ENCODE measurements around the gene KIAA0513. TPM values are rescaled to one million over a fixed set of nuclear protein-coding genes. Genes with fewer than 3 reads are reported as not detected.

Gene KIAA0513
- total RNA-seq, 2 donors from 2014 or later = 13.4 to 50.1 TPM

DNA sequence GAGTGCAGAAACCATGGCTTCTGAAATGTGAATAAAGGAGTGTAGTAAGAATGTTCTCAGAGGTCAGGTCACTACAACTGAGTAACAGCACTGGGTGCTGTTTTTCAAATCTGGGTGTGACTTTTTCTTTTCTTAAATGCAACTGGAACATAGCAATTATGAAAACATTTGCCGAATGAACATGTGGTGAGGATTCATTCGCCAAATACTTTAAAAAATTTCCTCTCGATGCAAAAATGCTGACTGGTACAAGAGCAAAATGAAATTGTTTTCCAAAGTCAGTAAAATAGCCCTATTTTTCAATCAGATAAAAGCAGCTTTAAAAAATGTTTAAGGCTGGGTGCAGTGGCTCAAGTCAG, 34.9 kb upstream of the KIAA0513 start:
- TF ChIP-seq, protein P1, sequence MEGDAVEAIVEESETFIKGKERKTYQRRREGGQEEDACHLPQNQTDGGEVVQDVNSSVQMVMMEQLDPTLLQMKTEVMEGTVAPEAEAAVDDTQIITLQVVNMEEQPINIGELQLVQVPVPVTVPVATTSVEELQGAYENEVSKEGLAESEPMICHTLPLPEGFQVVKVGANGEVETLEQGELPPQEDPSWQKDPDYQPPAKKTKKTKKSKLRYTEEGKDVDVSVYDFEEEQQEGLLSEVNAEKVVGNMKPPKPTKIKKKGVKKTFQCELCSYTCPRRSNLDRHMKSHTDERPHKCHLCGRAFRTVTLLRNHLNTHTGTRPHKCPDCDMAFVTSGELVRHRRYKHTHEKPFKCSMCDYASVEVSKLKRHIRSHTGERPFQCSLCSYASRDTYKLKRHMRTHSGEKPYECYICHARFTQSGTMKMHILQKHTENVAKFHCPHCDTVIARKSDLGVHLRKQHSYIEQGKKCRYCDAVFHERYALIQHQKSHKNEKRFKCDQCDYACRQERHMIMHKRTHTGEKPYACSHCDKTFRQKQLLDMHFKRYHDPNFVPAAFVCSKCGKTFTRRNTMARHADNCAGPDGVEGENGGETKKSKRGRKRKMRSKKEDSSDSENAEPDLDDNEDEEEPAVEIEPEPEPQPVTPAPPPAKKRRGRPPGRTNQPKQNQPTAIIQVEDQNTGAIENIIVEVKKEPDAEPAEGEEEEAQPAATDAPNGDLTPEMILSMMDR (IDR thresholded peaks at IDR 0.05) = no peak
- no peaks in the 10 kb centered on the region for H3K27me3 ChIP-seq (replicated peaks; ENCODE audit: insufficient read depth)
- H3K4me1 ChIP-seq (ENCODE audit: control insufficient read depth in 1 of 2, low read depth in 2 of 2) = peaks cover 41 to 47% of the 10 kb centered on the region in 2 donors
- no peak for ATAC-seq (ENCODE audit: insufficient number of reproducible peaks, low FRiP score, low read depth)
- no peaks in the 10 kb centered on the region for H3K9me3 ChIP-seq
- peak overlapping the region; percentile 84 to 94 for H3K27ac ChIP-seq
- H3K36me3 ChIP-seq = peaks cover 30% of the 10 kb centered on the region
- no peak for DNase-seq (ENCODE audit: low spot score)
- H3K4me3 ChIP-seq = no peak overlapping the region

DNA sequence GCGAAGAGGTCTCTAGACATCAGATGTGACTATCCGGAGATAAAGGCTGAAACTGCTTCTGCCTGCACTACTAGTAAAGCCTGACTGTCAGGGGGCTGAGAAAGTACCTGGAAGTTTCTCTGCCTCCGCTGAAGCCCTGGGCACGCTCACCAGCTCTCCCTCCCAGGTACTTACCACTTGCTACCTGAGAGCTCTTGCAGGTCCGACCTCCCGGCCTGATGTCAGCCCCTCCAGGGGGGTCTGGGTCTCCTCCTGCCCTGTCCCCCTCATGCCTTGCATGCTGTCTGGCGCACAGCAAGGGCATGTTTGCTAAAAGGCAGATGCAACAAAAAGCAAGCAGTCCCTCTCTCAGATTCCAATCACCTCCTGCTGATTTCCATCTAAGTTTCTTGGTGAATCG, 33.7 kb upstream of the KIAA0513 start:
- Histone ChIP-seq H3K9me3 (no peaks in the 10 kb centered on the region), H3K4me1 (ENCODE audit: control insufficient read depth in 1 of 2, low read depth in 2 of 2) (peaks cover 53 to 55% of the 10 kb centered on the region in 2 donors), H3K4me3 (no peak overlapping the region), H3K36me3 (peaks cover 19% of the 10 kb centered on the region), H3K27me3 (replicated peaks; ENCODE audit: insufficient read depth) (no peaks in the 10 kb centered on the region), H3K27ac (peak overlapping the region; percentile 84 to 94)
- TF ChIP-seq, protein P1 (IDR thresholded peaks at IDR 0.05) = no peak
- ATAC-seq (ENCODE audit: insufficient number of reproducible peaks, low FRiP score, low read depth) = no peak
- no peak for DNase-seq (ENCODE audit: low spot score)

DNA sequence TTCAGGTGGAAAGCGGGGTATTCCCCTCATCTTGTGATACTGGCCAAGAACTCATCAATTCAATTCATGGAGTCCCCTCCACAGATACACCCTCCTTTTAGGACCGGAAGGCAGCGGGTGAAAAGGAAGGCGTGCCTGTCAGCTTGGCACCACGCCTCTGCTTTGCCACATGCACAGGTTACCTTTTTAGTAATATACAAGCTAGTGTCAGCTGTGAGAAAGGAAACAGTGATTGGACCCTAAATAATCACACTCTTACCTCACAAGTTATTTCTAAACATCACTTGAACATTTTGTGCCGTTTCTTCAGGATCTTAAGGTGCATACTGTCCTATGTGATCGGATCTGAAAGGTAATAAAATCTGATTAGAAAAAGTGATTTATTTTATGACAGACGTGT, 31.9 kb upstream of the KIAA0513 start:
- TF ChIP-seq, protein P1 (IDR thresholded peaks at IDR 0.05) = no peak
- Histone ChIP-seq H3K9me3 (no peaks in the 10 kb centered on the region), H3K27me3 (replicated peaks; ENCODE audit: insufficient read depth) (no peaks in the 10 kb centered on the region), H3K27ac (peak overlapping the region; percentile 84 to 94), H3K36me3 (peaks cover 3% of the 10 kb centered on the region), H3K4me1 (ENCODE audit: control insufficient read depth in 1 of 2, low read depth in 2 of 2) (peaks cover 68 to 69% of the 10 kb centered on the region in 2 donors), H3K4me3 (no peak overlapping the region)
- DNase-seq (ENCODE audit: low spot score) (no peak), ATAC-seq (ENCODE audit: insufficient number of reproducible peaks, low FRiP score, low read depth) (no peak)

DNA sequence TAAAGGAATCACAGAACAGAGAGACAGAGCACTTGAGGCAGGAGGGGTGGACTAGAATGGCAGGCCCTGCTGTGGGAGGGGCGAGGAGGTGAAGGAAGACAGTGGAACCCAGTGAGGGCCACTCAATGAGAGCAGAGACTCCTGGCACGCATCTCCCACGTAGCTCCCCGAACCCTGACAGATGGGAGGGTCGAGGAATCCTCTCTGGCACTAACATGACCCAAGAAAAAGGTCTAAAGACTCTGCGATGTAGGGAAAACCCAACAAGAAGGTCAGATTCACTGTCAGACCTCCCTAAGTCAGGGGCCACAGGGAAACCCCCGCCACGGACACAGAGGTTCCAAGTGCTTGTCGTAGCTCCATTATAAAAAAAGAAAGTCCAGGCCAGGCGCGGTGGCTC, 31.2 kb upstream of the KIAA0513 start:
- Histone ChIP-seq H3K27ac (peak overlapping the region; percentile 58 to 97), H3K9me3 (no peaks in the 10 kb centered on the region), H3K4me3 (no peak overlapping the region), H3K27me3 (replicated peaks; ENCODE audit: insufficient read depth) (no peaks in the 10 kb centered on the region), H3K36me3 (peaks cover 3% of the 10 kb centered on the region), H3K4me1 (ENCODE audit: control insufficient read depth in 1 of 2, low read depth in 2 of 2) (peaks cover 73 to 75% of the 10 kb centered on the region in 2 donors)
- no peak for ATAC-seq (ENCODE audit: insufficient number of reproducible peaks, low FRiP score, low read depth)
- no peak for DNase-seq (ENCODE audit: low spot score)
- TF ChIP-seq, protein P1 (IDR thresholded peaks at IDR 0.05) = no peak

DNA sequence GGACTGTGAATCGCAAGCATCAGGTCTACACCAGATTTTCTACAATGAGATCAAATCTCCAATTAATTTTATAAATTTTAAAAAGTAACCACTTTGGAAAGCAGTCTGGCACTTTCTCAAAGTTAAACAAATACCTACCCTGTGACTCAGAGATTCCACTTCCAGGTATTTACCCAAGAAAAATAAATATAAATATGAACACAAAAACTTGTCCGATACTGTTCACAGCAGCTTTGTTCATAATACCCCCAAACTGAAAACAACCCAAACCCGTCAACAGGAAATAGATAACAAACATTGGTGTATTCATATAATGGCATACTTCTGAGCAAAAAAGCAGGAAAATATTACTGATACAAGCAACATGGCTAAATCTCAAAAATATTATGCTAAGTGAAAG, 28.4 kb upstream of the KIAA0513 start:
- peak overlapping the region; percentile 67 to 97 for H3K27ac ChIP-seq
- H3K9me3 ChIP-seq = no peaks in the 10 kb centered on the region
- H3K4me1 ChIP-seq (ENCODE audit: control insufficient read depth in 1 of 2, low read depth in 2 of 2) = peaks cover 63 to 80% of the 10 kb centered on the region in 2 donors
- no peaks in the 10 kb centered on the region for H3K27me3 ChIP-seq (replicated peaks; ENCODE audit: insufficient read depth)
- DNase-seq (ENCODE audit: low spot score) (no peak), ATAC-seq (ENCODE audit: insufficient number of reproducible peaks, low FRiP score, low read depth) (no peak)
- peak overlapping the region; percentile 13 for H3K4me3 ChIP-seq
- H3K36me3 ChIP-seq = no peaks in the 10 kb centered on the region
- TF ChIP-seq, protein P1 (IDR thresholded peaks at IDR 0.05) = no peak
